ENCODE results near the gene PDE6D.
A peak's percentile ranks its signal among the peaks of the same experiment; 100 is the strongest.
"Not testable (repeated sequence)": the region's sequence is repeated elsewhere in the genome, so short reads cannot be mapped to it uniquely, and the experiment has no call there.

PDE6D gene

GRCh38 chr2:231713730-231714638 is 67.1 kb downstream of the PDE6D start:
- no peaks in the 10 kb centered on the region for H3K27me3 ChIP-seq (ENCODE audit: control insufficient read depth, insufficient read depth, low read length)
- no peak overlapping the region for H3K4me3 ChIP-seq (ENCODE audit: low read depth, low read length)
- H3K36me3 ChIP-seq (ENCODE audit: control insufficient read depth, insufficient read depth, low read length) = no peaks in the 10 kb centered on the region
- H2AFZ ChIP-seq = no peak overlapping the region
- peak overlapping the region; percentile 0 for H3K27ac ChIP-seq
- no peak overlapping the region for H3K4me2 ChIP-seq (ENCODE audit: low read length)
- H3K9me3 ChIP-seq (ENCODE audit: control insufficient read depth, low read length) = no peaks in the 10 kb centered on the region
- H3K4me1 ChIP-seq = peaks cover 16% of the 10 kb centered on the region
- no peak overlapping the region for H3K9ac ChIP-seq
- TF ChIP-seq, protein P1, sequence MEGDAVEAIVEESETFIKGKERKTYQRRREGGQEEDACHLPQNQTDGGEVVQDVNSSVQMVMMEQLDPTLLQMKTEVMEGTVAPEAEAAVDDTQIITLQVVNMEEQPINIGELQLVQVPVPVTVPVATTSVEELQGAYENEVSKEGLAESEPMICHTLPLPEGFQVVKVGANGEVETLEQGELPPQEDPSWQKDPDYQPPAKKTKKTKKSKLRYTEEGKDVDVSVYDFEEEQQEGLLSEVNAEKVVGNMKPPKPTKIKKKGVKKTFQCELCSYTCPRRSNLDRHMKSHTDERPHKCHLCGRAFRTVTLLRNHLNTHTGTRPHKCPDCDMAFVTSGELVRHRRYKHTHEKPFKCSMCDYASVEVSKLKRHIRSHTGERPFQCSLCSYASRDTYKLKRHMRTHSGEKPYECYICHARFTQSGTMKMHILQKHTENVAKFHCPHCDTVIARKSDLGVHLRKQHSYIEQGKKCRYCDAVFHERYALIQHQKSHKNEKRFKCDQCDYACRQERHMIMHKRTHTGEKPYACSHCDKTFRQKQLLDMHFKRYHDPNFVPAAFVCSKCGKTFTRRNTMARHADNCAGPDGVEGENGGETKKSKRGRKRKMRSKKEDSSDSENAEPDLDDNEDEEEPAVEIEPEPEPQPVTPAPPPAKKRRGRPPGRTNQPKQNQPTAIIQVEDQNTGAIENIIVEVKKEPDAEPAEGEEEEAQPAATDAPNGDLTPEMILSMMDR (IDR thresholded peaks at IDR 0.05) = peak; percentile 97
- peaks cover 12% of the 10 kb centered on the region for H3K79me2 ChIP-seq

DNA sequence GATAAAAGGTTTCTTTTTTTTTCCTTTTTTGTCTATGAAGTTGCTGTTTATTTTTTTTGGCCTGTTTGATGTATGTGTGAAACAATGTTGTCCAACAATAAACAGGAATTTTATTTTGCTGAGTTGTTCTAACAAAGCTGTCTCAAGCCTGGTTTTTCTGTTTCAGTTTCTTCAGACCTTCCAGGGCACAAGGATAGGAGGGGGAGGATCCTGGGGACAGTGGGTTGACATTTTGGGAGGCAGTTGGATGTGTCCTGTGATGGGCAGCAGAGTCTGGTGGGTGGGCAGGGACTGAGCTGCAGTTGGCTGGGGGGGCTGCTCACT is 67.7 kb downstream of the PDE6D start:
- H3K79me2 ChIP-seq = peaks cover 17% of the 10 kb centered on the region
- H3K27ac ChIP-seq = peak overlapping the region; percentile 0
- H3K4me2 ChIP-seq (ENCODE audit: low read length); H3K27me3 ChIP-seq (ENCODE audit: control insufficient read depth, insufficient read depth, low read length); H3K9ac ChIP-seq; H3K9me3 ChIP-seq (ENCODE audit: control insufficient read depth, low read length); H3K36me3 ChIP-seq (ENCODE audit: control insufficient read depth, insufficient read depth, low read length); H3K4me3 ChIP-seq (ENCODE audit: low read depth, low read length); H2AFZ ChIP-seq: not testable (repeated sequence)
- peaks cover 16% of the 10 kb centered on the region for H3K4me1 ChIP-seq

DNA sequence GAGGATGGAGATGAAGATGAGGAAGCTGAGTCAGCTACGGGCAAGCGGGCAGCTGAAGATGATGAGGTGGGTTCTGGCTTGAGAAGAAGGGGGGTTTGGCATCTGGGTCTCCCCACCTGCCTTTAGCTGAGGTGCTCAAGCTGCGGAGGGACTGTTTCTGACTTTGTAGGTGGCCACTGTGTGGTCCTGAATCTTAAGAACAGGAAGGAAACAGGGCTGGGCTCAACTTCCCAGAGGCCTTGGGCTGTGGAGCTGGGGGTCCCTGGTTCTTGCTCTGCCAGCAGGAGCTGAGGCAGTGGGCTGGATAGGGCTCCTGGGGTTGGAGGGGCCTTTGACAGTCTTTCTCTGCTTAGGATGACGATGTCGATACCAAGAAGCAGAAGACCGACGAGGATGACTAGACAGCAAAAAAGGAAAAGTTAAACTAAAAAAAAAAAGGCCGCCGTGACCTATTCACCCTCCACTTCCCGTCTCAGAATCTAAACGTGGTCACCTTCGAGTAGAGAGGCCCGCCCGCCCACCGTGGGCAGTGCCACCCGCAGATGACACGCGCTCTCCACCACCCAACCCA is 68.5 kb downstream of the PDE6D start:
- Histone ChIP-seq H3K27ac (peak overlapping the region; percentile 1), H3K79me2 (peaks cover 17% of the 10 kb centered on the region), H3K4me1 (peaks cover 14% of the 10 kb centered on the region)
- not testable (repeated sequence) for H3K36me3 ChIP-seq (ENCODE audit: control insufficient read depth, insufficient read depth, low read length); H2AFZ ChIP-seq; H3K4me3 ChIP-seq (ENCODE audit: low read depth, low read length); H3K9me3 ChIP-seq (ENCODE audit: control insufficient read depth, low read length); H3K9ac ChIP-seq; H3K27me3 ChIP-seq (ENCODE audit: control insufficient read depth, insufficient read depth, low read length); H3K4me2 ChIP-seq (ENCODE audit: low read length)

- H3K4me1 ChIP-seq = peaks cover 12% of the 10 kb centered on the region
- TF ChIP-seq, protein P1 (IDR thresholded peaks at IDR 0.05) = no peak
These were observed 69.2 kb downstream of the PDE6D start for GRCh38 chr2:231711677-231712450.

DNA sequence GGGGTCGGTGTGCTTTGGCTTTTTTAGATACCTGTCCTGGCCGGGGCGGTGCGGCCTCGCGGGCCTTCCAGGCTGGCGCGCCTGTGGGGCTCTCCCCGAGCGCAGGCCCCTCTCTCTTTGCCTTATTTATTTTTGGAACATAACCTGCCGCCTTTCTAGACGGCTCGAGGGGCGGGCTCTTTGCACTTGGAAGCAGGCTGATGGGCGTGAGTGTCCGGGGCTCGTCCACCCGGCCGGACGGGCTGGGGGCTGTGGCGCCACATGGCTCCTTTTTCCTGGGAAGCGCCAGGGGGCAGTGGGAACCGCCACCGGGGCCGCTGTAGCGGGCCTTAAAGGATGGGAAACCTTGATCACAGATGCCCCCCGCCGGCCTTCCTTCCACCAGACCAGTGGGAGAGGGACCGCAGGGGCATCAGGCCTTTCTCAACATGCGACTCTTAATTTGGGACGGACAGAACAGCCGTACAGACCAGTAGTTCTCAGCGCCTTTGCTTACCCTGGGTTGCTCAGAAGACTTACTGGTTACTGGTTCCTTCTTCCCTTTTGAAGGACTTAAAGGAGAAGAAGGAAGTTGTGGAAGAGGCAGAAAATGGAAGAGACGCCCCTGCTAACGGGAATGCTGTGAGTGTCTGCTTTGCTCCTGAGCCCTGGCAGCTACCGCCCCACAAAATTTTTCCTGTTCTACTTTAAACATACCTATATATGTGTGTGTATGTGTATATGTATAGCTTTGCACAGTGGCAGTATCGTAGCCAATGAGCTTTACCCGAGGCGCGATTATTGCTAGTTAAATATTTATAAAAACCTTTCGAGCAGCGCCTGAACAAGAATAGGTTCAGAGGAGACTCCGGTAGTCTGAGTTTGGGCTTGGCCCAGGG is 70.0 kb downstream of the PDE6D start:
- peaks cover 11% of the 10 kb centered on the region for H3K4me1 ChIP-seq
- H3K36me3 ChIP-seq (ENCODE audit: control insufficient read depth, insufficient read depth, low read length) = no peaks in the 10 kb centered on the region

More at GRCh38 chr2:231711677-231712450, 69.2 kb downstream of the PDE6D start:
- Histone ChIP-seq H3K9ac (no peak overlapping the region), H3K4me2 (ENCODE audit: low read length) (peak overlapping the region; percentile 91), H3K27ac (peak overlapping the region; percentile 1), H3K79me2 (peaks cover 17% of the 10 kb centered on the region), H3K9me3 (ENCODE audit: control insufficient read depth, low read length) (no peaks in the 10 kb centered on the region), H3K4me3 (ENCODE audit: low read depth, low read length) (peak overlapping the region; percentile 77), H3K27me3 (ENCODE audit: control insufficient read depth, insufficient read depth, low read length) (no peaks in the 10 kb centered on the region), H2AFZ (no peak overlapping the region), H3K36me3 (ENCODE audit: control insufficient read depth, insufficient read depth, low read length) (no peaks in the 10 kb centered on the region)

More for the DNA sequence above, 70.0 kb downstream of the PDE6D start:
- H3K9ac ChIP-seq = peak overlapping the region; percentile 49
- H3K79me2 ChIP-seq = peaks cover 17% of the 10 kb centered on the region
- peak overlapping the region; percentile 77 for H3K4me3 ChIP-seq (ENCODE audit: low read depth, low read length)
- H2AFZ ChIP-seq = peak overlapping the region; percentile 45
- no peaks in the 10 kb centered on the region for H3K27me3 ChIP-seq (ENCODE audit: control insufficient read depth, insufficient read depth, low read length)
- peak overlapping the region; percentile 55 for H3K27ac ChIP-seq
- TF ChIP-seq, protein P1 (IDR thresholded peaks at IDR 0.05) = no peak
- peak overlapping the region; percentile 91 for H3K4me2 ChIP-seq (ENCODE audit: low read length)
- H3K9me3 ChIP-seq (ENCODE audit: control insufficient read depth, low read length) = no peaks in the 10 kb centered on the region
